Activated CD8-positive, alpha-beta memory T cell treated with anti-CD3 and anti-CD28 coated beads for 4 hours (primary cell): ENCODE data around the gene FNIP1.
A peak's percentile ranks its signal among the peaks of the same experiment; 100 is the strongest.
"Not testable (repeated sequence)": the region's sequence is repeated elsewhere in the genome, so short reads cannot be mapped to it uniquely, and the experiment has no call there.

Experiments
- DNase-seq, 2 donors: peaks; one replicate each; pipeline ENCODE4 v3.0.0-alpha.2; 2020; ENCODE audit warnings: low read depth in 2 of 2

Gene FNIP1

GRCh38 chr5:131684595-131684994 lies 112.2 kb downstream of the FNIP1 start:
- no peak for DNase-seq

- DNase-seq, result no peak
Measured at GRCh38 chr5:131684051-131684450, 112.8 kb downstream of the FNIP1 start.

GRCh38 chr5:131682826-131683225 lies 114.0 kb downstream of the FNIP1 start:
- no peak for DNase-seq

- DNase-seq, result no peak
Measured at GRCh38 chr5:131682175-131682574, 114.6 kb downstream of the FNIP1 start.

- no peak for DNase-seq
Measured at GRCh38 chr5:131679911-131680310, 116.9 kb downstream of the FNIP1 start.

GRCh38 chr5:131678273-131678672 lies 118.5 kb downstream of the FNIP1 start:
- DNase-seq, result not testable (repeated sequence)

GRCh38 chr5:131677115-131677514 lies 119.7 kb downstream of the FNIP1 start:
- no peak for DNase-seq

GRCh38 chr5:131672776-131673175 lies 124.0 kb downstream of the FNIP1 start:
- no peak for DNase-seq

GRCh38 chr5:131671994-131672655 lies 124.7 kb downstream of the FNIP1 start:
- DNase-seq, result no peak

GRCh38 chr5:131671409-131671808 lies 125.4 kb downstream of the FNIP1 start:
- DNase-seq, result no peak

- DNase-seq, result no peak
Measured at GRCh38 chr5:131664929-131665328, 131.9 kb downstream of the FNIP1 start.

- no peak for DNase-seq
Measured at GRCh38 chr5:131661933-131662332, 134.9 kb downstream of the FNIP1 start.

- DNase-seq, result no peak
Measured at GRCh38 chr5:131659841-131660240, 137.0 kb downstream of the FNIP1 start.

- no peak for DNase-seq
Measured at GRCh38 chr5:131659290-131659689, 137.5 kb downstream of the FNIP1 start.

GRCh38 chr5:131654776-131655175 lies 142.0 kb downstream of the FNIP1 start:
- no peak for DNase-seq

GRCh38 chr5:131654309-131654708 lies 142.5 kb downstream of the FNIP1 start:
- DNase-seq, result no peak

GRCh38 chr5:131649161-131649560 lies 147.7 kb downstream of the FNIP1 start:
- no peak for DNase-seq

- DNase-seq, result no peak
Measured at GRCh38 chr5:131647048-131647769, 149.6 kb downstream of the FNIP1 start.

- no peak for DNase-seq
Measured at GRCh38 chr5:131644822-131645221, 152.0 kb downstream of the FNIP1 start.

- DNase-seq, result no peak
Measured at GRCh38 chr5:131644370-131644769, 152.4 kb downstream of the FNIP1 start.

- no peak for DNase-seq
Measured at GRCh38 chr5:131641494-131641893, 155.3 kb downstream of the FNIP1 start.

- peak in 1 of 2 donors; percentile 41 for DNase-seq
Measured at GRCh38 chr5:131640043-131640856, 156.6 kb downstream of the FNIP1 start.

GRCh38 chr5:131639148-131639547 lies 157.7 kb downstream of the FNIP1 start:
- DNase-seq, result no peak
